NCI-H1417 (cell line): Measurements from ENCODE around the gene SIGLEC5.

Experiments
- DNase-seq, 3 experiments: peaks; one replicate each; lab custom pipeline; 2025; lab: John Stamatoyannopoulos, UW

Gene SIGLEC5

GRCh38 chr19:51627491-51628138 lies 2.6 kb downstream of the SIGLEC5 start:
- no peak for DNase-seq

GRCh38 chr19:51626675-51627074 lies 3.5 kb downstream of the SIGLEC5 start:
- no peak for DNase-seq

GRCh38 chr19:51621178-51621577 lies 9.0 kb downstream of the SIGLEC5 start:
- DNase-seq = no peak

- DNase-seq = no peak
These were observed 14.2 kb downstream of the SIGLEC5 start for GRCh38 chr19:51615991-51616390.

GRCh38 chr19:51614789-51615188 lies 15.4 kb downstream of the SIGLEC5 start:
- DNase-seq = no peak

- DNase-seq = no peak
These were observed 19.6 kb downstream of the SIGLEC5 start for GRCh38 chr19:51610576-51610975.

GRCh38 chr19:51607920-51608562 lies 22.2 kb downstream of the SIGLEC5 start:
- no peak for DNase-seq

- no peak for DNase-seq
These were observed 23.1 kb downstream of the SIGLEC5 start for GRCh38 chr19:51607077-51607476.

GRCh38 chr19:51602189-51602854 lies 27.9 kb downstream of the SIGLEC5 start:
- no peak for DNase-seq

GRCh38 chr19:51600940-51601580 lies 29.1 kb downstream of the SIGLEC5 start:
- DNase-seq = no peak

- DNase-seq = no peak
These were observed 31.1 kb downstream of the SIGLEC5 start for GRCh38 chr19:51599084-51599483.

- DNase-seq = no peak
These were observed 31.9 kb downstream of the SIGLEC5 start for GRCh38 chr19:51598159-51598915.

- DNase-seq = no peak
These were observed 34.7 kb downstream of the SIGLEC5 start for GRCh38 chr19:51595190-51596175.

GRCh38 chr19:51594774-51595109 lies 35.5 kb downstream of the SIGLEC5 start:
- no peak for DNase-seq

GRCh38 chr19:51593969-51594773 lies 36.0 kb downstream of the SIGLEC5 start:
- peak; percentile 93 to 99 (median 97) for DNase-seq

GRCh38 chr19:51593138-51593890 lies 36.9 kb downstream of the SIGLEC5 start:
- peak in 1 of 3 experiments; percentile 31 for DNase-seq

- DNase-seq = no peak
These were observed 37.7 kb downstream of the SIGLEC5 start for GRCh38 chr19:51592521-51592920.

GRCh38 chr19:51590441-51590840 lies 39.8 kb downstream of the SIGLEC5 start:
- no peak for DNase-seq

GRCh38 chr19:51589511-51589910 lies 40.7 kb downstream of the SIGLEC5 start:
- DNase-seq = no peak
